HS-27A (cell line): Measurements from ENCODE around the gene FUCA1.
"Not testable (repeated sequence)": the region's sequence is repeated elsewhere in the genome, so short reads cannot be mapped to it uniquely, and the experiment has no call there.

Experiments used
- DNase-seq: peaks from one replicate; pipeline ENCODE4 v3.0.0-alpha.2; 2012; ENCODE audit warnings: low read depth, missing footprints

Gene FUCA1

DNA sequence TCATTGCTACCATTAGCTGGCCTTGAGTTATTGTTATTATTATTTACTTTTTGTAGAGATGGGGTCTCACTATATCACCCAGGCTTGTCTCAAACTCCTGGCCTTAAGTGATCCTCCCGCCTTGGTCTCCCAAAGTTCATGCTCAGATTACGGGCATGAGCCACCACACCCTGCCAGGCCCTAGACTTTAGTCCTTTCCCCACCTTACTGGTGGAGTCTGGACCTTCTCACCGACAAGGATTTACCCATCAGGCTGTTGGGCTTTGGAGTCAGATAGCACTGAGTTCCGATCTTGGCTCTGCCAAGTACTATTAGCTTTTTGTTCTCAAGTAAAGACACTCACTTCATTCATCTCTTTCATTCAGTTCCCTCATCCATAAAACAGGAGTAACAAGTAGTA is 27.9 kb upstream of the FUCA1 start:
- DNase-seq: no peak

GRCh38 chr1:23895082-23895481 is 27.0 kb upstream of the FUCA1 start:
- DNase-seq: no peak

DNA sequence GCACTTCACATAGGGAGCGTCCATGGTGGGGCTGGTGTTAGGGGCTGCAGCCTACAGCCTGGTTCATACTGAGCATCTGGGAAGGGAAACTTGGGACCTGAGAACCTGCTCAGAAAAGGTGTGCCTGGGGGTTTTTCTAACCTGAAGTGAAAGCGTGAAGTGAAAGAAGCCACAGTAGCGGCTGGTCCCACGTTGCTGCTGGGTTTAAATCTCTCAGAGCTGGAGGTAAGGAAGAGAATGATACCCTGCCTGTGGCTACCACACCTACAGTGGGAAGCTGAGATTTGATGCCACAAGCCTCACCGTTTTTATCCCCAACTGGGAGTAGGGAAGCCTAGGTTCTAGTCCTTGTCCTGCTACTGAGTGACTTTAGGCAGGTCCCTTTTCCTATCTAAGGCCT is 21.0 kb upstream of the FUCA1 start:
- DNase-seq: no peak

- DNase-seq: no peak
Measured at GRCh38 chr1:23885222-23885621, 17.1 kb upstream of the FUCA1 start.

GRCh38 chr1:23882746-23883145 is 14.7 kb upstream of the FUCA1 start:
- no peak for DNase-seq

GRCh38 chr1:23879809-23880208 is 11.7 kb upstream of the FUCA1 start:
- DNase-seq: no peak

- DNase-seq: no peak
Measured at GRCh38 chr1:23878668-23879067, 10.6 kb upstream of the FUCA1 start.

DNA sequence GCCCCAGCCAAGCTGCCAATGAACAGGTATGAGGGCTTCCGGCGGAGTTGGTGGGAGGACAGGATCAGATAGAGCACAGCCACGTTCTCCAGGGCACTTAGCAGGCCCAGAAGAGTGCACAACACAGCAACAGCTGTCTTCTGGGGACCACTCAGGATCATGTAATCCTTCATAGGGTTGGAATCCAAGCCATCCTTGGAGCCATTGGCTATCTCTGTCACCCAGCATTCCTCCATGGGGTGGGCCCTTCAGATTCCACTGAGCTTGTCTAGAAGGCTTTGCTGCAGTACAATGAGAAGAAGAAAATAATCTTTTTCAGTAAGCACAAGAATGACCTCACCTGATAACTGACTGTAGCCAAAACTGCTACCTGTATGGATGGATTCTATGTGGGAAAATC is 7.3 kb upstream of the FUCA1 start:
- DNase-seq: no peak

- DNase-seq: no peak
Measured at GRCh38 chr1:23872421-23872820, 4.3 kb upstream of the FUCA1 start.

DNA sequence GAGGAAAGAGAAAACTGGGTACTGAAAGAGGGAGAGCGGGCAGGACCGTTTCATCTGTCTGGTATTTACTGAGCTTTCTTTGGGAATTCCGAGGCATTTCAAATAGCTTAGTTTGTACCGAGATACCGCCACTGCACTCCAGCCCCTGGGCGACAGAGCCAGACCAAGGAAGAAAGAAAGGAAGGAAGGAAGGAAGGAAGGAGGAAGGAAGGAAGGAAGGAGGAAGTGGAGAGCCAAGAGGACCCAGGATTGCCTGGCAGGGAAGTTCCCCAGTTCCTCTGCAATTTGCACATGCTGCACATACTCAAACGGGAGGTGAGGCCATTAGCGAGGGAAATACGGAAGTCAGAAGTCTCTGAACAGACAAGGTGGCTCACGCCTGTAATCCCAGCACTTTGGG is 961 bp upstream of the FUCA1 start:
- DNase-seq: no peak

GRCh38 chr1:23868557-23869016 is 497 bp upstream of the FUCA1 start:
- DNase-seq: no peak

GRCh38 chr1:23867542-23867894 is 572 bp downstream of the FUCA1 start:
- no peak for DNase-seq

DNA sequence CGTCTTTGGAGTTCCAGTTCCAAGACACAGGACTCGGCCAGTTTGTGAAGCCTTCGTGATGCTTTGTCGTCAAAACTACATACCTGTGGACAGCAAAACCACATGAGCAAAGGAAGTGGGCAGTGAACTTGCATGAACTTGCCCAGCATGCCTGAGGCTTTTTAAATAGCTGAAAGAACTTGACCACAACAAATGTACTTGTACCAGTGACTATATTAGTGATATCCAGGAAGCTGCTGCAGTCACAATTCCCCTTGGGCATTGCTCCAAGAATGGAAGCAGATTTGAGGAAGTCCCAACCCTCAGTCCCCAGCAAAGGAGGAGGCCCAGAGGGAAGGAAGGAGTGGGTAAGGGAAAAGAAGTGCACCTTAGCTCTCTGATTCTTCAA is 2.6 kb downstream of the FUCA1 start:
- no peak for DNase-seq

GRCh38 chr1:23864801-23865542 is 3.1 kb downstream of the FUCA1 start:
- DNase-seq: no peak

- DNase-seq: no peak
Measured at GRCh38 chr1:23862640-23863039, 5.5 kb downstream of the FUCA1 start.

- DNase-seq: no peak
Measured at GRCh38 chr1:23854568-23854967, 13.5 kb downstream of the FUCA1 start.

DNA sequence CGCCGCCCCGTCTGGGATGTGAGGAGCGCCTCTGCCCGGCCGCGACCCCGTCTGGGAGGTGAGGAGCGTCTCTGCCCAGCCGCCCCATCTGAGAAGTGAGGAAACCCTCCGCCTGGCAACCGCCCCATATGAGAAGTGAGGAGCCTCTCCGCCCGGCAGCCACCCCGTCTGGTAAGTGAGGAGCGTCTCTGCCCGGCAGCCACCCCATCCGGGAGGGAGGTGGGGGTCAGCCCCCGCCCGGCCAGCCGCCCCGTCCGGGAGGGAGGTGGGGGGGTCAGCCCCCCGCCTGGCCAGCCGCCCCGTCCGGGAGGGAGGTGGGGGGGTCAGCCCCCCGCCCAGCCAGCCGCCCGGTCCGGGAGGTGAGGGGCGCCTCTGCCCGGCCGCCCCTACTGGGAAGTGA is 15.0 kb downstream of the FUCA1 start:
- not testable (repeated sequence) for DNase-seq

- not testable (repeated sequence) for DNase-seq
Measured at GRCh38 chr1:23851406-23851805, 16.7 kb downstream of the FUCA1 start.

- DNase-seq: no peak
Measured at GRCh38 chr1:23848673-23849616, 19.1 kb downstream of the FUCA1 start.

- not testable (repeated sequence) for DNase-seq
Measured at GRCh38 chr1:23847482-23848095, 20.5 kb downstream of the FUCA1 start.

DNA sequence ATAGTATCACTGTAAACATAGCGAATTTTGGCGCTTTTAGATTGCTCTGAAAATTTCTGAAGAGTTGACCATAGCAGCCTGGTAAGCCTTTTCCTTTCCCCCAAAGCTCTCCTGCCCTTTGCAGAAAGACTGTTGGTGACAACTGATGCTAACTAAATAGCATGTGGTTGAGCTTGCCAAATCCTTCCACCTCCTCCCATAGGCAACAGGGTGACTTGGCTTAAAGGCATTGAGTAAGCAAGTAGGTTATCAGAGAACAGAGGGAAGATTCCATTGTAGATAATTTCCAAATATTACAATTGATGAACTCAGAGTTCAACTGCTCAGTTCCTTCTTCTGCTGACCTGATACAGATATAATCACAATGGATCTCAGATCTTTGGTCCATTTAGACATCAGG is 22.9 kb downstream of the FUCA1 start:
- no peak for DNase-seq

- no peak for DNase-seq
Measured at GRCh38 chr1:23843644-23844043, 24.4 kb downstream of the FUCA1 start.

GRCh38 chr1:23838401-23838866 is 29.7 kb downstream of the FUCA1 start:
- DNase-seq: no peak
